GM12878 (cell line): Measurements from ENCODE around the gene KCND2. TPM values are rescaled to one million over a fixed set of nuclear protein-coding genes. Genes with fewer than 3 reads are reported as not detected.
"Not testable (repeated sequence)": the region's sequence is repeated elsewhere in the genome, so short reads cannot be mapped to it uniquely, and the experiment has no call there.

Experiments used
- ATAC-seq: fragments of 200-7000 bp; cut with Tn5 transposase; 3 replicates; pipeline ENCODE4 v1.9.1; 2020; ENCODE audit warnings: mild to moderate bottlenecking, moderate library complexity
- BruUV-seq: library from RNA; stranded (reverse); fragments of 400-500 nt; replicated peaks from 2 replicates; lab custom pipeline; 2021; lab: Mats Ljungman, UMichigan
- CTCF ChIA-PET: fragments of 300-600 bp; sonication (Branson Sonifier 250); formaldehyde crosslinking; extraction: SDS; loops from one replicate; lab custom pipeline; 2021; ENCODE audit warnings: inconsistent platforms; lab: Yijun Ruan, JAX
- POLR2A ChIA-PET: fragments of 350-600 bp; formaldehyde crosslinking; extraction: SDS; loops from one replicate; lab custom pipeline; 2021; ENCODE audit warnings: inconsistent platforms; lab: Charles Lee
- RAD21 ChIA-PET: fragments of 300-600 bp; sonication (Branson Sonifier 250); formaldehyde crosslinking; loops from one replicate; lab custom pipeline; 2023; ENCODE audit warnings: antibody characterized with exemption; ENCODE audit not compliant: unreplicated experiment; lab: Charles Lee
- SMC1A ChIA-PET: fragments of 300-600 bp; sonication (Branson Sonifier 250); formaldehyde crosslinking; loops from one replicate; lab custom pipeline; 2023; ENCODE audit not compliant: unreplicated experiment, uncharacterized antibody; lab: Charles Lee
- DNase-seq: peaks from one replicate; pipeline ENCODE4 v3.0.0-alpha.2; 2011; ENCODE audit warnings: low read depth, low spot score
- FAIRE-seq: peaks from 3 replicates; lab custom pipeline; 2011; peaks lifted over from hg19 to GRCh38; lab: Jason Lieb, UNC
- H2AFZ ChIP-seq: 2 replicates; pipeline ENCODE4 v1.6.0; 2011; ENCODE audit warnings: low read depth, low read length, control low read depth; ENCODE audit not compliant: control insufficient read depth
- H3K27ac ChIP-seq: 2 replicates; pipeline ENCODE4 v1.5.1; 2011; ENCODE audit warnings: control low read depth; ENCODE audit not compliant: control insufficient read depth, insufficient read depth
- H3K27me3 ChIP-seq, 2 experiments: replicated peaks in 1 of 2; 2 replicates each; pipeline versions ENCODE4 v1.6.0 to v1.6.1; 2011; ENCODE audit warnings: low read length in 1 of 2; ENCODE audit not compliant: control insufficient read depth in 2 of 2, insufficient read depth in 2 of 2
- H3K36me3 ChIP-seq, 2 experiments: 2 replicates each; pipeline ENCODE4 v1.5.1; 2011; ENCODE audit warnings: low read length in 1 of 2; ENCODE audit not compliant: control insufficient read depth in 2 of 2, insufficient read depth in 2 of 2
- H3K4me1 ChIP-seq: 2 replicates; pipeline ENCODE4 v1.6.1; 2011; ENCODE audit warnings: mild to moderate bottlenecking, low read length, moderate library complexity, mixed read lengths; ENCODE audit not compliant: control insufficient read depth, insufficient read depth
- H3K4me2 ChIP-seq: 2 replicates; pipeline ENCODE4 v1.6.0; 2011; ENCODE audit warnings: control low read depth; ENCODE audit not compliant: control insufficient read depth, insufficient read depth
- H3K4me3 ChIP-seq: fragments of 200-600 bp; sonication (generic); 2 replicates; pipeline ENCODE4 v1.5.1; 2016
- H3K79me2 ChIP-seq: 2 replicates; pipeline ENCODE4 v1.6.0; 2011; ENCODE audit warnings: low read length; ENCODE audit not compliant: control insufficient read depth, insufficient read depth
- H3K9ac ChIP-seq: 2 replicates; pipeline ENCODE4 v1.8.0; 2011; ENCODE audit warnings: low read length, control low read depth, mixed read lengths; ENCODE audit not compliant: control insufficient read depth, insufficient read depth
- H3K9me3 ChIP-seq: replicated peaks from 3 replicates; pipeline ENCODE4 v1.5.1; 2011; ENCODE audit warnings: mild to moderate bottlenecking, low read length; ENCODE audit not compliant: control insufficient read depth, insufficient read depth
- H4K20me1 ChIP-seq: 2 replicates; pipeline ENCODE4 v1.6.0; 2011; ENCODE audit not compliant: control insufficient read depth, insufficient read depth
- CHD4 ChIP-seq: fragments of 200-600 bp; sonication (generic); IDR thresholded peaks from 2 replicates; pipeline ENCODE4 v1.6.1; 2016; ENCODE audit warnings: mild to moderate bottlenecking
- SPI1 ChIP-seq: IDR thresholded peaks from 2 replicates; pipeline ENCODE4 v1.6.1; 2011; ENCODE audit warnings: low read depth, mild to moderate bottlenecking, low read length, moderate library complexity, borderline replicate concordance; ENCODE audit not compliant: insufficient read depth
- ZNF207 ChIP-seq: fragments of 450-650 bp; IDR thresholded peaks from 2 replicates; pipeline ENCODE4 v1.6.1; 2014; ENCODE audit warnings: antibody characterized with exemption, mild to moderate bottlenecking, borderline replicate concordance
- WGBS: methylation state at CpG from one replicate; pipeline ENCODE4 v1.1.6; 2016; ENCODE audit warnings: low lambda C conversion rate; ENCODE audit not compliant: insufficient replicate concordance, insufficient coverage; ENCODE audit errors: missing lambda C conversion rate; 5-methylcytosine and 5-hydroxymethylcytosine counted together
- in situ Hi-C: fragments of 300-500 bp; cut with MboI; formaldehyde crosslinking; loops from 9 replicates; pipeline ENCODE4 v1.14.3; 2018; ENCODE audit warnings: mixed read lengths
- intact Hi-C: fragments of 100-400 bp; cut with micrococcal nuclease; formaldehyde crosslinking; loops from one replicate; pipeline ENCODE4 v1.14.2; 2022; ENCODE audit not compliant: unreplicated experiment
- polyA plus RNA-seq, 11 experiments: library from polyadenylated mRNA; depleted of rRNA in 4 of 11; unstranded in 6 of 11; stranded (reverse) in 5 of 11; fragments of >200 nt; fragmentation: Nextera tagmentation in 4 of 11; fragmentation: Illumina TruSeq in 1 of 11; extraction: Ambion mirVana in 4 of 11; extraction: Trizol in 1 of 11; gene quantifications; 1 replicate in 1 of 11; 2 replicates in 10 of 11; pipeline versions ENCODE4 v1.2.1 to v1.2.3, GENCODE V29; 2011 to 2016; ENCODE audit warnings: inconsistent platforms in 2 of 11, missing spikeins in 2 of 11, low read depth in 1 of 11
- total RNA-seq, 4 experiments: library from RNA; depleted of rRNA in 3 of 4; stranded (reverse); fragments of >200 nt in 3 of 4; fragmentation: Illumina TruSeq in 1 of 4; extraction: Trizol in 1 of 4; gene quantifications; 2 replicates each; pipeline versions ENCODE4 v1.2.1 to v1.2.3, GENCODE V29; 2013 to 2021

KCND2 gene
- total and polyA plus RNA-seq, 10 of the 15 experiments (the other 5 are each of a cell fraction or from before 2014, with no cell fraction given), result 3.6 to 22.3 (median 6.3) TPM

- Histone ChIP-seq H3K9ac (no peak overlapping the region), H3K4me3 (no peak overlapping the region), H2AFZ (no peak overlapping the region), H3K36me3 (no peaks in the 10 kb centered on the region), H3K4me1 (no peaks in the 10 kb centered on the region), H3K27me3 (no peaks in the 10 kb centered on the region), H4K20me1 (no peaks in the 10 kb centered on the region), H3K4me2 (no peak overlapping the region), H3K27ac (no peak overlapping the region), H3K79me2 (no peaks in the 10 kb centered on the region), H3K9me3 (no peaks in the 10 kb centered on the region)
- DNase-seq (no peak), ATAC-seq (no peak), FAIRE-seq (no peak)
- intact Hi-C loops (no loop called here), in situ Hi-C loops (loop anchor here (25.0 kb wide), 1 partner anchor 1206 kb away; no protein-coding TSS in a partner anchor)
- 49% methylated on average over 6 of the region's 6 CpGs for WGBS
- CTCF ChIA-PET, result no interaction called here
- RAD21 ChIA-PET, result no interaction called here
- POLR2A ChIA-PET, result no interaction called here
- SMC1A ChIA-PET, result no interaction called here
- BruUV-seq, result no TSS peak
- TF ChIP-seq CHD4, result no peak
- no peak for TF ChIP-seq ZNF207
- no peak for TF ChIP-seq SPI1
These were observed 508.0 kb downstream of the KCND2 start for GRCh38 chr7:120780938-120781337.

GRCh38 chr7:120781924-120782323 is 508.9 kb downstream of the KCND2 start:
- DNase-seq, H3K27me3 ChIP-seq, H3K4me1 ChIP-seq, SMC1A ChIA-PET, H3K9ac ChIP-seq, FAIRE-seq, H2AFZ ChIP-seq, BruUV-seq, RAD21 ChIA-PET, intact Hi-C loops, H4K20me1 ChIP-seq, H3K4me3 ChIP-seq, H3K36me3 ChIP-seq, H3K4me2 ChIP-seq, ATAC-seq, POLR2A ChIA-PET, H3K9me3 ChIP-seq, H3K27ac ChIP-seq, CTCF ChIA-PET, H3K79me2 ChIP-seq: not testable (repeated sequence)
- in situ Hi-C loops, result loop anchor here (25.0 kb wide), 1 partner anchor 1205 kb away; no protein-coding TSS in a partner anchor
- WGBS, result 58% methylated on average over 10 of the region's 10 CpGs
